ENCODE data around the gene GCLM.

DNA sequence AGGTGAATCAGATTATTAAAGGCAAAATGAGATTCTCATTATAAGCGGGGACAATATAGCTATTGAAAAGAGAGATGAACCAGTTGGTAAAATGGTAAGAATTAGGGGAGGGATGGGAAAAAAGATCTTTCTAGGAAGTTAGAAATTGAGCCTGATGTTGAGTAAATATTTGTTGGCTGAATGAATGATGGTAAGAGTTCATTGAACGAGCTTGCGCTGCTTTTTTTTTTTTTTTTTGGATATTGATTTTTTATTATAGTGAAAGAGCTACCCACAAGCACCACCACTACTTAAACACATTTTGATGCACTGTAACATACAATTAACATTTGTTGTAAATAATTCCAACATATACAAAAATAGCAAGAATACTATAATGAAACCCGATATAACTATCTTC lies 1.1 kb upstream of the GCLM start:
- TF ChIP-seq POLR2A (IDR thresholded peaks at IDR 0.05) (no peak), CTCF (IDR thresholded peaks at IDR 0.05) (no peak)

All from adrenal gland (tissue), 5 donors.